ENCODE measurements around the gene LRFN4.
"Not testable (repeated sequence)": the region's sequence is repeated elsewhere in the genome, so short reads cannot be mapped to it uniquely, and the experiment has no call there.

The LRFN4 gene
- 5.2 to 9.5 reads per million in 2 donors for total RNA-seq

DNA sequence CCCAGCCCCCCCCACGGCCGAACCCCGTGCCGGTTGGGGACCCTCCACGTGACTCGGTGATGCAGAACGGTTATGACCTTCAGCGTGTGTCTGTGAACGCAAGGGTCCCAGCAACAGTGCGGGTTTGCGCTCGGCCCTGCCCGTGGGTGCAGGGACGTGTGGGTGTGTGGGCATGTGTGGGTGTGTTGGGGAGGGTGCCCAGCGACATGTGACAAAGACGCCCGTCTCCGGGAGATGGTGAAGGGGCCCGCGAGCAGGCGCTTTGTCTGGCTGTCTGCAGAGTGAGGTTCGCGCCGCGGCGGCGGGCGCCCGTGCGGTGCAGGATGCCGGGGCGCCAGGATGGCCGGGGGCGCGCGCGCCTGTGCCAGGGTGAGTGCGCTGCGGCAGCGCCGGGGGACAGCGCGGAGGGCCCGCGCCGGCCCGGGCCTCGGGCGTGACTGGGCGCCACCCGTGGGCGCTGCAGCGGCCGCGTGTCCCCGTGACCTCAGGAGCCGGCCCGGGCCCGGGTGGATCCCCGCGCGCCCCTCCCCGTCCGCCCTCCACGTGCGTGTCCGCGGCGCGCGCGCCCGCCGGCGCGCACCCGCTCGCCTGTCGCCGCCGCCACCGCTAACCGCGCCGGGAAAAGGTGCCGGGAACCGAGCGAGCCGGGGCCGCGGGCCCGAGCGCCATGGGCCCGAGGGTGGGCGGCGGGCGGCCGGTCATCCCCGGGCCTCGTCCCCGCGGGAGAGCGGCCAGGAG lies at the start of gene LRFN4:
LRFN4 (plus strand) TSS at position 569 of the 738 bp plus-strand sequence. CDS start 681 bp downstream, outside the sequence.
- DNase-seq, result peak; percentile 63

DNA sequence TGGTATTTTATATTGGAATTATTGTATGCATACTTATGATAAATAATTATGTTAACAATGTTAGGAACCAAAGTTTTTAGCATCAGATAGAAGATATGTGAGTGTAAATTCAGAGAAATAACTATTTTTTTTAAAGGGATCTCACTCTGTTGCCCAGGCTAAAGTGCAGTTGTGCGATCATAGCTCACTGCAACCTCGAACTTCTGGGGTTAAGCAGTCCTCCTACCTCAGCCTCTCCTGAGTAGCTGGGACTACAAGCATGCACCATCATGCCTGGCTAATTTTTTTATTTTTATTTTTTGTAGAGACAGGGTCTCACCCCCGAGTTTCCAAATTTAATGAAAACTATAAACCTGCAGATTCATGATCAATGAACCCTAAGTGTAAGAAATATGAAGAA lies 47.3 kb upstream of the LRFN4 start:
- no peak for DNase-seq

DNA sequence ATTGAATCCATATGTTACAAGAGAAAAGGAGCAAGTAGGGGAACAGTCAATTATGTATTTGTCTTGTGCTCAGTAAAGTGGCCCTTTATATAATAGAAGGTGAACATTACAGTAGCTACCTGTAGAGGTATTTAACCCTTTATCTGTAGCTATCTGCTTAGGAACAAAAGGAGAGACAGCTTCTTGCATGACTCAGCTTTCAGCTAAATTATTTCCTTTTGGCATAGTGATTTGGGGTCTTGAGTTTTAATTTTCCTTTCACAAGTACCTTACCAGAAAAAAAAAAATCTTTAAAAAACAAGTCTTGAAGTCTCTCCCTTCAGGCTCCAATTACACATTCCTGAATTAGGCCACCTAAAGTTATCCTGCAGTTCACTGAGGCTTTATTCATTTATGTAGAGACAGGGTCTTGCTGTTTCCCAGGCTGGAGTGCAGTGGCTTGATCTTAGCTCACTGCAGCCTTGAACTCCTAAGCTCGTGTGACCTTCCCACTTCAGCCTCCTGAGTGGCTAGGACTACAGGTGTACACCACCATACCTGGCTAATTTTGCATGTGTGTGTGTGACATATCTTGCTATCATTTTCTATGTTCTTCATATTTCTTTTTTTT lies 46.2 kb upstream of the LRFN4 start:
- no peak for DNase-seq

DNA sequence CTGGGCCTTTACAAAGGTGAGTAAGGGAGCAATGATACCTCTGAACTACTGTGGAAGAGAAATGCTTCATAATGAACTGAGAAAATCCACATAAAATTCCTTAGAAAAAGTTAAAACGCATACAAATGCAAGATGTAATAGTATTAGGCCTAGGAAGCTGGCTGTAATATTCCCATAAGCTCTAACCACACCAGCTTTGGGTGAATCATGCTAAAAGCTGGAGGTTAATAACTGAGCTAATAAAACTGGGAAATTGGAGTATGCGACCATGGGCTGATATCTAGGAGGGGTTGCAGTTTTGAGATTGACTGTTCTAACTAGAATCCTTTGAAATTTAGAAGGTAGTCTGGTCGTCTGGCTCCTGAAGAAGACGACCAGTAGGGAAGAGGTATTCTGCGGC lies 42.2 kb upstream of the LRFN4 start:
- DNase-seq, result no peak

DNA sequence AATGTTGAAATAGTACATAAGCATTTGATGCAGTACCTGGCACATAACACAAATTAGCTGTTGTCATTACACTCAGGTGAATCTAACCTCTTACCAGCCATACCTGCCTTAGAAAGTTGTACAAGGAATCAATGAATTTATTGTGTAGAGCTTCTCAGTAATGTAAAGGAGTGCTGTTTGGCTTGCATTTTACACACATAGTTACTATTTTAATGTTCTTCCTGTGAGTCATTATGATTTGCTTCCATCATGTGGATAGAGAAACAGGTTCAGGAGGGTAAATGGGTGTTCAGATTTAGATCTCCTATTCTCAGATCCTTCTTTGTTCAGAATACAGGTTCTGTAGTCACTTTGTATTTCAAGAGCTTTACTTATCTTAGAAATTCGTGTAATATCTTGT lies 41.2 kb upstream of the LRFN4 start:
- no peak for DNase-seq

DNA sequence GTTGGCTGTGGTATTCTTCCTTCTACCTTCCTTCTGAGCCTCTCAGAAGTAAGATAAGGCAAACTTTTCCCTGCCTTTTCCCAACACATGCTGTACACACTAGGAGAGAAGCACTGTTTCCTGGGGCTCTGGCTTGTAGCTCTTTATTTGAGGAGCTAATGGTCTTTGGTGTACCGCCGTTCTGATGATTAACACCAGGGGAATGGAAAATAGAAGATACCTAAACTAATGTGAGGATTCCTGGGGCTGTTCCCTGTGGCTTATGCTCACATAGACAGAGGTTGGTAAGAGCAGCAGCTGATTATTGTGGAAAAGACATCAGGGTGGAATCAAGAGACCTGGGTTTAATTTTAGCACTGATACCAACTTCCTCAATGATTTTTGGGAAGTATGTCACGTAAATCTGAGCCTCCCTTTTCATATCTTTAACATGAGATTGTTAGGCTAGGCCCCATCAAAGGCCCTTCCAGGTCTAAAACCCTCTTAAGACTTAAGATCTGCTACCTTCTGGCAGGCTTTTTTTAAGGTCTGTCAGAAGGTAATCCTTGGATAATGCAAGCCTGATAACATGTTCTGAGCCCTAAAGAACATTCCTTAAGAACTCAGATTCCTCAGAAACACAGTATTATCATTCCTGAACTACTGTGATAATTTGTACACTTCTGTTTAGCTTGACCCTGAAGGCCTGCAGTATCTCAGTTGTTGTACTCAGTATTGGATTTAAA lies 38.5 kb upstream of the LRFN4 start:
- no peak for DNase-seq

DNA sequence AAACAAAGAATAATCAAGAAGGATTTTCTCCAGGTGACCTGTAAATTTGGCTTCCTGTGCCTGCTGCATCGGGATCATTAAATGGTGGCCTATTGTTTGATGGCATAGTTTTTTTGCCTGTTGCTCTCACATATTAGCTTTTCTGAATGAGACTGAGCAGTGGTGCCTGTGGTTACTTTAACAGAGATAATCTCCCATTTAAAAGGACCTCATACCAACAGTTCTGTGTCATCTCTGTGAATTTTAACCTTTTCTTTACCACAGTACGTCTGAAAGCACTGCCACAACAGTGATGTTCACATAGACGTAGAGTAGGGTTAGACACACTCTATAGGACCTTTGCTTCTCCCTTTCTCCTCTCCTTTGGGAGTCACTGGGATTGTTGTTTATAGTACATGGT lies 36.5 kb upstream of the LRFN4 start:
- DNase-seq, result no peak

DNA sequence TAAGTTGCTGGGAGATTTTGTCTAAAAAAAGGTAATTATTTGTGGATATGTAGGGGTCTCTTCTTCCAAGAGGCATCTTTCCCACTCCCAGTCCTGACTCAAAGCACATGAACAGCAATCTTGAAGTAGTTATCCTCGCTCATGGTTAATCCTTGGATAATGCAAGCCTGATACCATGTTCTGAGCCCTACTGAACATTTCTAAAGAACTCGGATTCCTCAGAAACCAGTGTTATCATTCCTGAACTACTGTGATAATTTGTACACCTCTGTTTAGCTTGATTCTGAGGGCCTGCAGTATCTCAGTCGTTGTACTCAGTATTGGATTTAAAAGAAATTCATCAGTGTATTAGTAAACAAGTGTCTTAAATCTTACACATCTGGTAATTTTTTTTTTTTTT lies 36.0 kb upstream of the LRFN4 start:
- no peak for DNase-seq

DNA sequence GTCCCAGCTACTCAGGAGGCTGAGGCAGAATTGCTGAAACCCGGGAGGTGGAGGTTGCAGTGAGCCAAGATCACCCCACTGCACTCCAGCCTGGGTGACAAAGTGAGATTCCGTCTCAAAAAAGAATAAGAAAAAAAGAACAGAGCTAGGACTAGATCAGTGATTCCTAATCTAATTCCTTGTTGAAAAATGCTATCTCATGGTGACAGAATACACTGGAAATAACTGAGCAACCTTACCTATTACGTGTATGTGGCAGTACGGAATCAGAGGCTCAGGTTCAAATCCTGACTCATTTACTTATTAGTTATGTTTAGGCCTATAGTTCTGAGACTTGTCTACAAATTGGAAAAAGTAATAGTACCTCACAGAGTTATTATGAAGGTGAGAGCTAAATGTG lies 33.2 kb upstream of the LRFN4 start:
- DNase-seq, result no peak

DNA sequence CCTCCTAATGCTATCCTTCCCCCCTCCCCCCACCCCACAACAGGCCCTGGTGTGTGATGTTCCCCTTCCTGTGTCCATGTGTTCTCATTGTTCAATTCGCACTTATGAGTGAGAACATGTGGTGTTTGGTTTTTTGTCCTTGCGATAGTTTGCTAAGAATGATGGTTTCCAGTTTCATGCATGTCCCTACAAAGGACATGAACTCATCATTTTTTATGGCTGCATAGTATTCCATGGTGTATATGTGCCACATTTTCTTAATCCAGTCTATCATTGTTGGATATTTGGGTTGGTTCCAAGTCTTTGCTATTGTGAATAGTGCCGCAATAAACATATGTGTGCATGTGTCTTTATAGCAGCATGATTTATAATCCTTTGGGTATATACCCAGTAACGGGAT lies 32.3 kb upstream of the LRFN4 start:
- DNase-seq, result not testable (repeated sequence)

DNA sequence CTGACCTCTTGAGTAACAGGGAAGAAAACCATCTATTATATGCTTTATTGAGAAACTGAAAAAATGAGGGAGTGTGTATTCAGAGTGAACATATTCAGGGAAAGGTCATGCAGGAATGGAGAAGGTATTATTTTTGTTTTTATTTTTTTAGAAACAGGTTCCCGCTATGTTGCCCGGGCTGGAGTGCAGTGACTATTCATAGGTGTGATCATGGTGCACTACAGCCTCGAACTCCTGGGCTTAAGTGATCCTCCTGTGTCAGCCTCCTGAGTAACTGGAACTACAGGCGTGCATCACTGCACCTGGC lies 22.4 kb upstream of the LRFN4 start:
- no peak for DNase-seq

DNA sequence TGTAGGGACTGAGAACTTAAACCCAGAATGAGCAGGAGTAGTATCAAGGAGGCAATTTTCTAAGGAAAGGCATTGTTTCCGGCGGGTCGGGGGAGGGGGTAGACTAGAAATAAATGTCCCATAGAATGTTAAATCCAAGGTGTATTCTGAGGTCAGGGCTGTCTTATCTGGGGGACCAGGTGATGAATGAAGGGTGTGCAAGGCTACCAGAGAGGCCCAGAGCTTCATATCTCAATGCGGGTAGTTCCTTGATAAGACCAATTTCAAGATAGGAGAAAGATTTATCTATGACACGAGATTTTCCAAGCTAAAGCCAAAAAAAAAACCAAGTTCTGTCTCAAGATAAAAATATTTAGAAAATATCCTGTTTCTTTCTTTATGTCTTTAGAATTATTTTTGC lies 21.9 kb upstream of the LRFN4 start:
- DNase-seq, result no peak

DNA sequence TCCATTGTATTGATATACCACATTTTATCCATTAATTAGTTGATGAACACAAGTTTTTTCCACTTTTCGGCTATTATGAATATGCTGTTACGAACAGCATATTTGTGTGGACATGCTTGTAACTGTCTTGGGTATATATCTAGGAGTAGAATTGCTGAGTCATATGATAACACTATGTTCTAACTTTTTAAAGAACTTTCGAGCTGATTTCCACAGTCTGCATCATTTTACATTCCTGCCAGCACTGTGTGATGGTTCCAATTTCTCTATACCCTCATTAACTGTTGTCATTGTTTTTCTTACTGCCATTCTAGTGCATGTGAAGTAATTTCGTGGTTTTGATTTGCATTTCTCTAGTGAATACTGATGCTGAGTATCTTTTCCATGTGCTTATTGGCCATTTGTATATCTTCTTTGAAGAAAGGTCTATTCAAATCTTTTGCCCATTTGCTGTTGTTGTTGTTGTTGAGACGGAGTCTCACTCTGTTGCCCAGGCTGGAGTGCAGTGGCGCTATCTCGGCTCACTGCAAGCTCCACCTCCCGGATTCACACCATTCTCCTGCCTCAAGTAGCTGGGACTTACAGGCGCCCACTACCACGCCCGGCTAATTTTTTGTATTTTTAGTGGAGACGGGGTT lies 21.0 kb upstream of the LRFN4 start:
- DNase-seq, result no peak

DNA sequence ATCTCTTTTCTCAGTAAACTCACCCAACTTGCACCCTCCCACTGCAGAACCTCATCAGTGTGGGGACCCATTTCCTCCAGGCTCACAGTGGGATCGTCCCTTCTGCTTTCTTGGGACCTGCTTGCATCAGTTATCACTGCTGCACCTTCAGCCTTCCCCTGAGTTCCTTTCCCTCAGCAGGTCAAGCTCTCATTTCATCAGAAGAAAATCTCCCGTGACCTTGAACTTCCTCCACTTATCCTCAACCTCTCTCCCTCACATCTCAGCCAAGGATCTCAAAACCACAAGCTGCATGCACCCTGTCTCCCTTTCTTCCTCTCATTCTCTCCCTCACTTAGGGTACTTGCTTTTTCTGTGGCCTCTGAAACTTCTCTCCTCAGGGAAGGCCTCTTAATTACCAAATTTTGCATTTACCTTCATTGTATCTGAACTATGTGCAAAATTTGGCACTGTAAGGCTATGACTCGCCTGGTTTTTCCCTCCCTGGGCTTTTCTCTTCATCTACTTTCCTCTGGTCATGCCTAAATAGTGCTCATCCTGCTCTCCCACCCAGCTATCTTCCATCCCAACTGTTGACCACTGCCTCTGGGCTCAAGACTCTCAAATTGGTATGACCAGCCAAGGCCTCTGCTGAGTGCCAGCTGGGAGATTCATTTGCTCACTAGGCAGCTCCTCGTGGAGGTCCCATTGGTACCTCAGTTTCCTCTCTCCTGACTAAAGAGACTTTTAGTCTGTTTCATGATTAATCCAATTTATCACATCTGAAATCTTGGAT lies 16.4 kb upstream of the LRFN4 start:
- DNase-seq, result no peak

DNA sequence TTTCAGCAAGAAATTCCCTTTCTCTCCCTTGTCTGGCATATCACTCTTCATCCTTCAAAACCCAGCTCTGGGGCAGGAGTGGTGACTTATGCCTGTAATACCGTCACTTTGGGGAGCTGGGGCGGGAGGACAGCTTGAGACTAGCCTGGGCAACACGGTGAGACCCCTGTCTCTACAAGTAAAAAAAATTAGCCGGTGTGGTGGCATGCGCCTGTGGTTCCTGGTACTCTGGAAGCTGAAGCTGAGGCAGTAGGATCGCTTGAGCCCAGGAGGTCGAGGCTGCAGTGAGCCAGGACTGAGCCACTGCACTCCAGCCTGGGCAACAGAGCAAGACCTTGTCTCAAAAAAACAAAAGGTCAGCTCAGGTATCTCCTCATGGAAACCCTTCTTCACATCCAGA lies 15.0 kb upstream of the LRFN4 start:
- no peak for DNase-seq

DNA sequence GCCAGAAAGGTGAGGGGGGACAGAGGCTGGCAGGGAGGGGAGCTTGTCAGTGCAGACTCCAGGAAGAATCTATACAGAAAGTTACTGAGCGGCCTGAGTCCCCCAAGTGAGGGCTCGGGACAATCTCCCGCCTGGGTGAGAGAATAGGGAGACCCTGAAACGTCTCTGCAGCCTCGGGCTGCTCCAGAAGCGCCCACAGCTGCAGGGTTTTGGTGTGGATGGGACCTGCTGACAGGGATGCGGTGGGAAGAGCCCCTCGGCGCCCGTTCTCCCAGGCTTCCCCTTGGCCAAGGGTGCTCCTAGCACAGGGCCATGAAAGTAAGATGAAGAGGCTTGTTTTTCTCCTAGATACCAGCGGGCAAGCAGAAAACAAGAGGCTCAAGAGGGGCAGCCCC lies 14.4 kb upstream of the LRFN4 start:
- no peak for DNase-seq

DNA sequence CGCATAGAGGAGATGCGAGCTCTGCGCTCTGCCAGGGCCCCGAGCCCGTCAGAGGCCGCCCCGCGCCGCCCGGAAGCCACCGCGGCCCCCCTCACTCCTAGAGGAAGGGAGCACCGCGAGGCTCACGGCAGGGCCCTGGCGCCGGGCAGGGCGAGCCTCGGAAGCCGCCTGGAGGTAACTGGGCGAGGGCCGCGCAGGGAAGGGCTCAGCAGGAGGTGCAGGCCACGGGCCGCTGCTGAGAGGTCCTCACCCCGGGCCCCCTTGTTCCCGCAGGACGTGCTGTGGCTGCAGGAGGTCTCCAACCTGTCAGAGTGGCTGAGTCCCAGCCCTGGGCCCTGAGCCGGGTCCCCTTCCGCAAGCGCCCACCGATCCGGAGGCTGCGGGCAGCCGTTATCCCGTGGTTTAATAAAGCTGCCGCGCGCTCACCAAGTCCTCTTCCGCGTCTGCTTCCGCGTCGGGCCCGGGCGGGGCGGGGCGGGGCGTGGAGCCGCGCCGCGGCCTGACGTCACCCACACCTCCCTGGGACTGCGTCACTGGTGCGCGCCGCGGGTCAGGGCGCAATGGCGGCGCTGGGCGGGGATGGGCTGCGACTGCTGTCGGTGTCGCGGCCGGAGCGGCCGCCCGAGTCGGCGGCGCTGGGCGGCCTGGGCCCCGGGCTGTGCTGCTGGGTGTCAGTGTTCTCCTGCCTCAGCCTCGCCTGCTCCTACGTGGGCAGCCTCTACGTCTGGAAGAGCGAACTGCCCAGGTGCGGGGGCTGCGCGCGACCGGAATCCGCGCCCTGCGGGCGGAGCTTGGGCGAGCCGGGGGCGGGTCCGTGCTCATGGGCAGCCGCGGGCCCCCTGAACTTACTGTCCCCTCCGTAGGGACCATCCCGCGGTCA lies 13.7 kb upstream of the LRFN4 start, which contains the start of gene RCE1:
RCE1 (plus strand) TSS at position 546 of the 880 bp plus-strand sequence; CDS start at position 561, 15 bp downstream.
- DNase-seq, result peak; percentile 92

DNA sequence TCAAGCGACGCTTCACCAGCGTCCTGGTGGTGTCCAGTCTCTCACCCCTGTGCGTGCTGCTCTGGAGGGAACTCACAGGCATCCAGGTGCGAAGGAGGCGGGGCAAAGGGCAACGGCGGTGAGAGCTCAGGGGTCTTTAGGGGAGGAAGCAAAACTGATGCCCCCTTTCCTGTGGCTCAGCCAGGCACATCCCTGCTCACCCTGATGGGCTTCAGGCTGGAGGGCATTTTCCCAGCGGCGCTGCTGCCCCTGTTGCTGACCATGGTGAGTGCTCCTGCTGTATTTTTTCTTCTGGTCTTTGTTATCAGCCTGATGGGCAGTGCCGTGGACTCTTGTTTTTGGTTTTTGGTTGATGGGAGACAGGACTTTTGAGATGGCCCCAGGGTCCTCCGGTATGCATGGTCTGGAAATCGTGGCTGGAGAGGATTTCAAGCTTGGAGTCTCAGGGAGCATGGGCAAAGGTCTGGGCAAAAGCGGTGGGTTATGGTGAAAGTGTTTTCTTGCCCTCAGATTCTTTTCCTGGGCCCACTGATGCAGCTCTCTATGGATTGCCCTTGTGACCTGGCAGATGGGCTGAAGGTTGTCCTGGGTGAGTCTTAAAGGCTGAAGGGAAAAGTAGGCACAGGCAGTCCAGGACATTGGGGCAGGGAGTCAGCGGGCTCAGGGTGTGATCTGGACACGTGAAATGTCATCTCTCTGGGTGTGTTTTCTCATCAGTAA lies 12.9 kb upstream of the LRFN4 start:
- DNase-seq, result no peak

DNA sequence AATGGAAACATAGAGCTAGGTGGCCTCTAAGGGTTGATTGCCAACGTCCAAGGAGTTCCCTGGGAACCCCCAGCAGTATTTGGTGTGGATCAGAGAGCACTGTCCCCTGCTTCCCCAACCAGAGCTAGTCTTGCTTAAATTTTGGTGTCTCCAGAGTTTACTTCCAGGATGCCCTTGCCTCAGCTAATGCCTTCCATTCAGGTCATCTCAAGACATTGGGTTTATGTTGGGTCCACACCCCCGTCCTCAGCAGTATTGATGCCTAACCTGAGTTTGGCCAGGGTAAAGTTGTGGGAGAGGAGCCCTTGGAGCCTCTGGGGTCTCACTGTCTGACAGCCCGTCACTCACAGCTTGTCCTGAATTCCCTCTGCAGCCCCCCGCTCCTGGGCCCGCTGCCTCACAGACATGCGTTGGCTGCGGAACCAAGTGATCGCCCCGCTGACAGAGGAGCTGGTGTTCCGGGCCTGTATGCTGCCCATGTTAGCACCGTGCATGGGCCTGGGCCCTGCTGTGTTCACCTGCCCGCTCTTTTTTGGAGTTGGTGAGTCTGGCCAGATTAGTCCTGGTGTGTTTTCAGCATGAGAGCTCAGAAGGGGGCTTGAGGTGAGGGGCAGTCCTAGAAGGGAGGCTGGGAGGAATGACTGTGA lies 12.2 kb upstream of the LRFN4 start:
- no peak for DNase-seq

DNA sequence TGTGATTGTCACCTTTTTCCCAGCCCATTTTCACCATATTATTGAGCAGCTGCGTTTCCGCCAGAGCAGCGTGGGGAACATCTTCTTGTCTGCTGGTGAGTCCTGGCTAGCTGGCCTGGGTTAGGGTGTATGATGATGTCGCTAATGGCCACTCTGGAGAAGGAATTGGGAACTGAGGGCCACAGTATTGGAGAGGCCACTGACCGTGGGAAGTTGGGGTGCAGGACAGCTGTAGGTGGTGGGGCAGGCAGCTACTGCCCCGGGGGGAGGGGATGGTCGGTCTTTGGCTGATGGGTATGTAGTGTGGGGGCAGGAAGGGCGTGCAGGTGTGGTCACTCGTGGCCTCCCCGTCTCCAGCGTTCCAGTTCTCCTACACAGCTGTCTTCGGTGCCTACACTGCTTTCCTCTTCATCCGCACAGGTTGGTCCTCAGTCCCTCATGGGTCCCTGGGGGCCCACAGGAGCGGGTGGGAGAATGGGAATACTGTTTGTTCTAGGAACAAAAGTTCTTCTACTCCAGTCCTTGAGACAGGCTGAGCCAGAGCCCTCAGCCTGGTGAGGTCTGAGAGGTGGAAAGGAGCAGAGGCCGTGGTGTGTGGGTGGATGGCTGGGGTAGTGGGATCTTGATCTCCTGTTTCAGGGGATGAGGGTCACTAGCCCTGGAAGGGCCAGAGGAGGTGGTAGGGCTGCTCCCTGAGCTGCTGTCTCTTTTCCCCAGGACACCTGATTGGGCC lies 11.6 kb upstream of the LRFN4 start:
- DNase-seq, result no peak
